HCT116 (cell line): ENCODE results near the gene POMT2. TPM values are rescaled to one million over a fixed set of nuclear protein-coding genes. Genes with fewer than 3 reads are reported as not detected.

ENCODE experiments used
- ATAC-seq: fragments of 200-7000 bp; cut with Tn5 transposase; 2 replicates; pipeline ENCODE4 v1.9.1; 2020; ENCODE audit warnings: mild to moderate bottlenecking, moderate library complexity
- BruUV-seq: library from RNA; stranded (reverse); fragments of 400-500 nt; replicated peaks from 2 replicates; lab custom pipeline; 2021; lab: Mats Ljungman, UMichigan
- CTCF ChIA-PET: fragments of 300-600 bp; sonication (Branson Sonifier 250); formaldehyde crosslinking; loops from one replicate; lab custom pipeline; 2021; ENCODE audit warnings: antibody characterized with exemption; lab: Charles Lee
- POLR2A ChIA-PET: fragments of 300-600, 350-600 bp; sonication (Branson Sonifier 250); formaldehyde crosslinking; loops from one replicate; lab custom pipeline; 2021; ENCODE audit warnings: antibody characterized with exemption; lab: Charles Lee
- RAD21 ChIA-PET, 2 experiments: fragments of 300-600 bp; sonication (Branson Sonifier 250); formaldehyde crosslinking; loops; one replicate each; lab custom pipeline; 2023; ENCODE audit warnings: low total read pairs in 2 of 2; ENCODE audit not compliant: uncharacterized antibody in 2 of 2, unreplicated experiment in 2 of 2, low non-redundant PET in 1 of 2; lab: Charles Lee
- DNase-seq: peaks from one replicate; pipeline ENCODE4 v3.0.0-alpha.2; 2010; ENCODE audit warnings: low read depth, low spot score
- H2AFZ ChIP-seq: fragments of 200-600 bp; shearing (Covaris generic), sonication (generic); 2 replicates; pipeline ENCODE4 v1.6.1; 2017; ENCODE audit warnings: low read depth, mixed run types, mixed read lengths, antibody characterized with exemption, low read length; ENCODE audit not compliant: poor library complexity, severe bottlenecking
- H3K27ac ChIP-seq: 2 replicates; pipeline ENCODE4 v1.5.1; 2012; ENCODE audit warnings: low read depth, low read length
- H3K27me3 ChIP-seq: fragments of 200-600 bp; sonication (generic); 2 replicates; pipeline ENCODE4 v1.6.1; 2016; ENCODE audit warnings: mixed run types, low read length, mixed read lengths; ENCODE audit not compliant: insufficient read depth
- H3K36me3 ChIP-seq, 2 experiments: fragments of 200-500 bp in 1 of 2; fragments of 200-600 bp in 1 of 2; sonication (Bioruptor generic) in 1 of 2; sonication (generic) in 1 of 2; 2 replicates each; pipeline versions ENCODE4 v1.5.1 to v1.6.1; 2014 to 2016; ENCODE audit warnings: low read length in 2 of 2, inconsistent platforms in 1 of 2, mixed read lengths in 1 of 2, mixed run types in 1 of 2; ENCODE audit not compliant: insufficient read depth in 2 of 2, control insufficient read depth in 1 of 2
- H3K4me1 ChIP-seq, 2 experiments: fragments of 200-600 bp in 1 of 2; sonication (generic) in 1 of 2; 2 replicates each; pipeline versions ENCODE4 v1.5.1 to v1.6.1; 2012 to 2017; ENCODE audit warnings: low read length in 2 of 2, inconsistent platforms in 1 of 2, mild to moderate bottlenecking in 1 of 2, mixed read lengths in 1 of 2, mixed run types in 1 of 2, moderate library complexity in 1 of 2; ENCODE audit not compliant: insufficient read depth in 2 of 2, control insufficient read depth in 1 of 2
- H3K4me2 ChIP-seq: fragments of 200-600 bp; sonication (generic); 2 replicates; pipeline ENCODE4 v1.6.1; 2017; ENCODE audit warnings: mixed run types, low read length, mixed read lengths
- H3K4me3 ChIP-seq, 2 experiments: fragments of 200-600 bp in 1 of 2; sonication (generic) in 1 of 2; replicated peaks in 1 of 2; 2 replicates each; pipeline ENCODE4 v1.5.1; 2011 to 2016; ENCODE audit warnings: low read length in 2 of 2, control low read depth in 1 of 2, low read depth in 1 of 2, mild to moderate bottlenecking in 1 of 2, mixed read lengths in 1 of 2, mixed run types in 1 of 2
- H3K79me2 ChIP-seq: fragments of 200-600 bp; sonication (generic); 2 replicates; pipeline ENCODE4 v1.6.1; 2017; ENCODE audit warnings: mild to moderate bottlenecking, mixed run types, low read length, moderate library complexity, mixed read lengths; ENCODE audit not compliant: insufficient read depth
- H3K9ac ChIP-seq: fragments of 200-600 bp; sonication (generic); 2 replicates; pipeline ENCODE4 v1.6.1; 2016; ENCODE audit warnings: low read length, mixed read lengths
- H3K9me2 ChIP-seq: fragments of 200-600 bp; sonication (generic), shearing (Covaris generic); 2 replicates; pipeline ENCODE4 v1.6.1; 2017; ENCODE audit warnings: mixed run types, mild to moderate bottlenecking, moderate library complexity; ENCODE audit not compliant: insufficient read depth
- H3K9me3 ChIP-seq, 2 experiments: fragments of 200-500 bp in 1 of 2; fragments of 200-600 bp in 1 of 2; sonication (Bioruptor generic) in 1 of 2; sonication (generic) in 1 of 2; 2 replicates each; pipeline ENCODE4 v1.6.1; 2014 to 2017; ENCODE audit warnings: low read length in 2 of 2, mixed read lengths in 2 of 2, inconsistent platforms in 1 of 2, low read depth in 1 of 2, mild to moderate bottlenecking in 1 of 2, mixed run types in 1 of 2, moderate library complexity in 1 of 2; ENCODE audit not compliant: control insufficient read depth in 1 of 2, insufficient read depth in 1 of 2
- H4K20me1 ChIP-seq: fragments of 200-600 bp; sonication (generic), shearing (Covaris generic); 2 replicates; pipeline ENCODE4 v1.6.1; 2017; ENCODE audit warnings: mixed run types, mild to moderate bottlenecking, moderate library complexity; ENCODE audit not compliant: insufficient read depth
- CBX3 ChIP-seq: IDR thresholded peaks from 2 replicates; pipeline ENCODE4 v1.6.1; 2012; ENCODE audit warnings: low read depth
- ELF1 ChIP-seq: IDR thresholded peaks from 2 replicates; pipeline ENCODE4 v1.6.1; 2012; ENCODE audit warnings: low read depth, borderline replicate concordance
- EZH2 ChIP-seq: fragments of 200-600 bp; sonication (generic); IDR thresholded peaks from 2 replicates; pipeline ENCODE4 v1.6.1; 2017; ENCODE audit warnings: antibody characterized with exemption, mixed run types
- EZH2phosphoT487 ChIP-seq: fragments of 200-600 bp; IDR thresholded peaks from 2 replicates; pipeline ENCODE4 v1.6.1; 2018; ENCODE audit warnings: antibody characterized with exemption, borderline replicate concordance
- POLR2A ChIP-seq: IDR thresholded peaks from 2 replicates; pipeline ENCODE4 v1.7.0; 2011; ENCODE audit warnings: borderline replicate concordance; ENCODE audit not compliant: insufficient read depth, insufficient read length; ENCODE audit errors: extremely low read depth
- POLR2AphosphoS5 ChIP-seq: IDR thresholded peaks from 2 replicates; pipeline ENCODE4 v1.6.1; 2011; ENCODE audit warnings: mild to moderate bottlenecking, low read depth, low read length, moderate library complexity
- SIN3A ChIP-seq: IDR thresholded peaks from 2 replicates; pipeline ENCODE4 v1.6.1; 2012; ENCODE audit warnings: low read depth
- SP1 ChIP-seq: IDR thresholded peaks from 2 replicates; pipeline ENCODE4 v1.6.1; 2012; ENCODE audit warnings: low read depth
- TCF7L2 ChIP-seq: IDR thresholded peaks from 2 replicates; pipeline ENCODE4 v1.7.0; 2011; ENCODE audit warnings: borderline replicate concordance, inconsistent platforms; ENCODE audit not compliant: insufficient read depth, insufficient read length; ENCODE audit errors: extremely low read depth
- intact Hi-C: fragments of 100-400 bp; cut with micrococcal nuclease; formaldehyde crosslinking; loops from 2 replicates; pipeline ENCODE4 v1.10.0; 2022
- total RNA-seq: library from RNA; stranded (reverse); gene quantifications from one replicate; pipeline ENCODE4 v1.2.1, GENCODE V29; 2021; ENCODE audit not compliant: unreplicated experiment
- TF ChIP-seq, protein P1 (sequence below): IDR thresholded peaks from 2 replicates; pipeline ENCODE4 v1.6.1; 2012; ENCODE audit warnings: low read depth

The POMT2 gene
- total RNA-seq, 1 experiment from 2014 or later: 30.2 TPM

DNA sequence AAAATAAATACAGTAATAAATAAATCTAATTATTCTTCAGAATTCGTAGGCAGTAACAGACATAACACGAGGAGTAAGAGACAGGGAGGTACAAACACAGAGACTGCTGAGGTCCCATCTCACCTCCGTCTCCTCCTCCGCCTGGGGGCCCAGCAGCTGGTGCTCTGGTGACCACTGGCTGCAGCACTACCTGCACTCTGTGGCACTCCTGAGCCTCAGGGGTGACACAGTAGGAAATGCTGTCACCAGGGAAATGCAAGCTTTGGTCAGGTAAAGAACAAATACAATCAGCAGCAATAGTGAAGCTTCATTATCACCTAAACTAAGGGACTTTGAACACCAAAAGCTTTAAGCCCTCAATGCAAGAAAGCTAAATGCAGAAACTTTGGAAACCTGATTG lies 19.7 kb upstream of the POMT2 start (continued):
- TF ChIP-seq TCF7L2: no peak
- no peak for TF ChIP-seq ELF1
- no peak for TF ChIP-seq POLR2AphosphoS5
- TF ChIP-seq EZH2: no peak
- TF ChIP-seq SIN3A: no peak
- TF ChIP-seq EZH2phosphoT487: no peak
- no peak for TF ChIP-seq CBX3
- no peak for TF ChIP-seq SP1

DNA sequence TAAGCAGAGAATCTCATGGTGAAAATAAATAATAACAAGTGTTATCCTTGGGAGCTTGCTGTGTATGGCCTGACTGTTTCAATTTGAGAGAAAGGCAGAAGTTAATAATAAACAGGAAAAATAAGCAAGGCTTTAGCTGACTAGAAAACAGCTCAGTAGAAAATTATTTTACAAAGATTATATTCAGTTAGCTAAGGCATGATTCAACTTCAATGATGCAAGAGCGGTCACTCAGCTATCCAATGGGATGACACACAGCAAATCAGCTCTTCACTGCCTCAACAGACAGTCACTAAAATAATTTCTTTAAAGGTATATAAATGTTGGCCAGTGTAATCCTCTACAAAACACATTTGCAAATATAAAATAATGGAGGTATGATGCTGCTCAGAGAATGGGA lies 18.7 kb upstream of the POMT2 start:
- RAD21 ChIA-PET: no interaction called here
- no peak overlapping the region for H3K27ac ChIP-seq
- DNase-seq: no peak

More for the DNA sequence above, 18.7 kb upstream of the POMT2 start:
- Histone ChIP-seq H2AFZ (no peak overlapping the region), H3K27me3 (no peaks in the 10 kb centered on the region), H3K4me2 (no peak overlapping the region), H3K4me1 (no peaks in the 10 kb centered on the region), H3K79me2 (no peaks in the 10 kb centered on the region), H3K9me2 (no peaks in the 10 kb centered on the region), H3K9me3 (no peaks in the 10 kb centered on the region), H3K36me3 (peaks cover 0 to 10% of the 10 kb centered on the region in 2 experiments; a peak in 1 of 4 replicates)
- POLR2A ChIA-PET: no interaction called here
- CTCF ChIA-PET: no interaction called here
- no peak for ATAC-seq
- BruUV-seq: no TSS peak
- intact Hi-C loops: no loop called here
- TF ChIP-seq SP1 (no peak), POLR2A (no peak), EZH2phosphoT487 (no peak), TCF7L2 (no peak), SIN3A (no peak)
- TF ChIP-seq, protein P1, sequence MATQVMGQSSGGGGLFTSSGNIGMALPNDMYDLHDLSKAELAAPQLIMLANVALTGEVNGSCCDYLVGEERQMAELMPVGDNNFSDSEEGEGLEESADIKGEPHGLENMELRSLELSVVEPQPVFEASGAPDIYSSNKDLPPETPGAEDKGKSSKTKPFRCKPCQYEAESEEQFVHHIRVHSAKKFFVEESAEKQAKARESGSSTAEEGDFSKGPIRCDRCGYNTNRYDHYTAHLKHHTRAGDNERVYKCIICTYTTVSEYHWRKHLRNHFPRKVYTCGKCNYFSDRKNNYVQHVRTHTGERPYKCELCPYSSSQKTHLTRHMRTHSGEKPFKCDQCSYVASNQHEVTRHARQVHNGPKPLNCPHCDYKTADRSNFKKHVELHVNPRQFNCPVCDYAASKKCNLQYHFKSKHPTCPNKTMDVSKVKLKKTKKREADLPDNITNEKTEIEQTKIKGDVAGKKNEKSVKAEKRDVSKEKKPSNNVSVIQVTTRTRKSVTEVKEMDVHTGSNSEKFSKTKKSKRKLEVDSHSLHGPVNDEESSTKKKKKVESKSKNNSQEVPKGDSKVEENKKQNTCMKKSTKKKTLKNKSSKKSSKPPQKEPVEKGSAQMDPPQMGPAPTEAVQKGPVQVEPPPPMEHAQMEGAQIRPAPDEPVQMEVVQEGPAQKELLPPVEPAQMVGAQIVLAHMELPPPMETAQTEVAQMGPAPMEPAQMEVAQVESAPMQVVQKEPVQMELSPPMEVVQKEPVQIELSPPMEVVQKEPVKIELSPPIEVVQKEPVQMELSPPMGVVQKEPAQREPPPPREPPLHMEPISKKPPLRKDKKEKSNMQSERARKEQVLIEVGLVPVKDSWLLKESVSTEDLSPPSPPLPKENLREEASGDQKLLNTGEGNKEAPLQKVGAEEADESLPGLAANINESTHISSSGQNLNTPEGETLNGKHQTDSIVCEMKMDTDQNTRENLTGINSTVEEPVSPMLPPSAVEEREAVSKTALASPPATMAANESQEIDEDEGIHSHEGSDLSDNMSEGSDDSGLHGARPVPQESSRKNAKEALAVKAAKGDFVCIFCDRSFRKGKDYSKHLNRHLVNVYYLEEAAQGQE: no peak
- TF ChIP-seq, all 23 proteins: peak for 0
- Histone ChIP-seq H3K4me3 (no peak overlapping the region), H3K9ac (no peak overlapping the region), H4K20me1 (no peaks in the 10 kb centered on the region)
